K562 (cell line): Measurements from ENCODE around the gene COL4A4. TPM values are rescaled to one million over a fixed set of nuclear protein-coding genes. Genes with fewer than 3 reads are reported as not detected.

Experiments
- ATAC-seq: fragments of 200-7000 bp; cut with Tn5 transposase; 3 replicates; pipeline ENCODE4 v1.9.1; 2020; ENCODE audit warnings: moderate library complexity
- BruUV-seq: library from RNA; stranded (reverse); fragments of 400-500 nt; replicated peaks from 2 replicates; lab custom pipeline; 2021; lab: Mats Ljungman, UMichigan
- CTCF ChIA-PET: fragments of 300-600 bp; formaldehyde crosslinking; extraction: SDS; loops from one replicate; lab custom pipeline; 2021; ENCODE audit warnings: low intra/inter-chr PET ratio; lab: Yijun Ruan, JAX
- POLR2A ChIA-PET: fragments of 300-600, 350-650 bp; sonication (Branson Sonifier 250); formaldehyde crosslinking; extraction: SDS; loops from one replicate; lab custom pipeline; 2021; ENCODE audit warnings: antibody characterized with exemption, inconsistent platforms; lab: Yijun Ruan, JAX
- DNase-seq, 4 experiments: peaks; one replicate each; pipeline versions ENCODE4 v3.0.0 to v3.0.0-alpha.2; 2011 to 2018; ENCODE audit warnings: low spot score in 3 of 4, mixed read lengths in 3 of 4; ENCODE audit errors: extremely low read depth in 1 of 4
- FAIRE-seq: peaks from 2 replicates; lab custom pipeline; 2011; peaks lifted over from hg19 to GRCh38; lab: Jason Lieb, UNC
- H2AFZ ChIP-seq: 2 replicates; pipeline ENCODE4 v1.6.0; 2011; ENCODE audit warnings: low read depth, low read length, control low read depth, inconsistent platforms
- H3K27ac ChIP-seq: fragments of 200-600 bp; 3 replicates; pipeline ENCODE4 v1.8.0; 2011; ENCODE audit warnings: low read depth, mild to moderate bottlenecking, control low read depth, inconsistent platforms, low read length, moderate library complexity, mixed read lengths; ENCODE audit errors: extremely low read depth
- H3K27me3 ChIP-seq, 2 experiments: fragments of 300-600 bp in 1 of 2; 2 replicates in 1 of 2; 3 replicates in 1 of 2; pipeline versions ENCODE4 v1.6.0 to v1.8.0; 2011; ENCODE audit warnings: inconsistent platforms in 2 of 2, low read length in 2 of 2, mild to moderate bottlenecking in 1 of 2, mixed read lengths in 1 of 2, moderate library complexity in 1 of 2; ENCODE audit not compliant: control insufficient read depth in 2 of 2, insufficient read depth in 2 of 2
- H3K36me3 ChIP-seq: fragments of 300-600 bp; 3 replicates; pipeline ENCODE4 v1.8.0; 2011; ENCODE audit warnings: mild to moderate bottlenecking, low read length, inconsistent platforms; ENCODE audit not compliant: control insufficient read depth, insufficient read depth
- H3K4me1 ChIP-seq, 2 experiments: fragments of 200-600 bp in 1 of 2; replicated peaks in 1 of 2; 2 replicates in 1 of 2; 3 replicates in 1 of 2; pipeline versions ENCODE4 v1.5.1 to v1.8.0; 2011; ENCODE audit warnings: inconsistent platforms in 2 of 2, low read length in 2 of 2, mild to moderate bottlenecking in 1 of 2, mixed read lengths in 1 of 2, moderate library complexity in 1 of 2; ENCODE audit not compliant: control insufficient read depth in 2 of 2, insufficient read depth in 2 of 2
- H3K4me2 ChIP-seq: 2 replicates; pipeline ENCODE4 v1.6.1; 2011; ENCODE audit warnings: low read length, control low read depth, inconsistent platforms, mixed read lengths; ENCODE audit not compliant: insufficient read depth
- H3K4me3 ChIP-seq: fragments of 200-600 bp; sonication (generic), shearing (Covaris generic); 2 replicates; pipeline ENCODE4 v1.5.1; 2016; ENCODE audit warnings: control low read depth, inconsistent platforms
- H3K79me2 ChIP-seq: fragments of 200-600 bp; 3 replicates; pipeline ENCODE4 v1.8.0; 2011; ENCODE audit warnings: low read length, inconsistent platforms; ENCODE audit not compliant: control insufficient read depth, insufficient read depth
- H3K9ac ChIP-seq, 2 experiments: 2 replicates each; pipeline versions ENCODE4 v1.6.0 to v1.6.1; 2011; ENCODE audit warnings: low read depth in 2 of 2, low read length in 2 of 2, control low read depth in 1 of 2, inconsistent platforms in 1 of 2, mild to moderate bottlenecking in 1 of 2, mixed read lengths in 1 of 2; ENCODE audit not compliant: insufficient read depth in 1 of 2
- H3K9me1 ChIP-seq: one replicate; pipeline ENCODE4 v1.6.0; 2011; ENCODE audit warnings: inconsistent platforms, mild to moderate bottlenecking, low read length, moderate library complexity; ENCODE audit not compliant: control insufficient read depth, insufficient read depth
- H3K9me3 ChIP-seq: replicated peaks from 2 replicates; pipeline ENCODE4 v1.5.1; 2011; ENCODE audit warnings: low read depth, low read length, inconsistent platforms; ENCODE audit not compliant: control insufficient read depth, insufficient read depth
- H4K20me1 ChIP-seq: replicated peaks from 2 replicates; pipeline ENCODE4 v1.6.1; 2011; ENCODE audit warnings: low read length, inconsistent platforms, mixed read lengths; ENCODE audit not compliant: control insufficient read depth, insufficient read depth
- C11orf30 ChIP-seq: fragments of 450-650 bp; IDR thresholded peaks from 2 replicates; pipeline ENCODE4 v1.6.1; 2016; ENCODE audit warnings: low read depth, mild to moderate bottlenecking
- CC2D1A ChIP-seq: fragments of 450-650 bp; IDR thresholded peaks from 2 replicates; pipeline ENCODE4 v1.6.1; 2017; ENCODE audit warnings: mild to moderate bottlenecking
- CTBP1 ChIP-seq: fragments of 450-650 bp; IDR thresholded peaks from 2 replicates; pipeline ENCODE4 v1.6.1; 2016; ENCODE audit warnings: borderline replicate concordance
- E2F8 ChIP-seq: fragments of 450-650 bp; IDR thresholded peaks from 2 replicates; pipeline ENCODE4 v1.7.1; 2018; ENCODE audit warnings: mild to moderate bottlenecking, low read depth; ENCODE audit not compliant: partially characterized antibody
- GTF3C2 ChIP-seq: IDR thresholded peaks from 3 replicates; pipeline ENCODE4 v1.6.1; 2011; ENCODE audit warnings: borderline replicate concordance, mild to moderate bottlenecking, moderate library complexity; ENCODE audit not compliant: insufficient read length; ENCODE audit errors: extremely low read depth
- HNRNPL ChIP-seq: fragments of 200-400 bp; formaldehyde crosslinking; IDR thresholded peaks from 2 replicates; pipeline ENCODE4 v1.6.1; 2017; ENCODE audit warnings: low read depth, mild to moderate bottlenecking, low read length
- HSF4 ChIP-seq: fragments of 250-450 bp; sonication (Bioruptor Pico); IDR thresholded peaks from 2 replicates; pipeline ENCODE4 v2.1.2; 2022; ENCODE audit warnings: mild to moderate bottlenecking, moderate library complexity, borderline replicate concordance
- KLF6 ChIP-seq: fragments of 250-450 bp; sonication (Bioruptor Pico); IDR thresholded peaks from 2 replicates; pipeline ENCODE4 v1.4.0; 2020; ENCODE audit warnings: mild to moderate bottlenecking, moderate library complexity, borderline replicate concordance
- MXI1 ChIP-seq: IDR thresholded peaks from 2 replicates; pipeline ENCODE4 v1.6.1; 2011; ENCODE audit warnings: low read depth, mild to moderate bottlenecking, improper control_type of control experiment, low read length
- NCOR1 ChIP-seq: fragments of 450-650 bp; IDR thresholded peaks from 2 replicates; pipeline ENCODE4 v1.6.1; 2016; ENCODE audit warnings: mild to moderate bottlenecking, moderate library complexity
- PCBP1 ChIP-seq: fragments of 200-400 bp; formaldehyde crosslinking; IDR thresholded peaks from 2 replicates; pipeline ENCODE4 v1.6.1; 2018; ENCODE audit warnings: mild to moderate bottlenecking, low read depth, low read length; ENCODE audit not compliant: poor library complexity, severe bottlenecking
- POLR3G ChIP-seq: IDR thresholded peaks from 2 replicates; pipeline ENCODE4 v1.6.1; 2011; ENCODE audit not compliant: insufficient read length, insufficient replicate concordance; ENCODE audit errors: extremely low read depth
- RFX7 ChIP-seq: fragments of 250-450 bp; sonication (Bioruptor Pico); IDR thresholded peaks from 2 replicates; pipeline ENCODE4 v1.5.1; 2021; ENCODE audit warnings: mild to moderate bottlenecking
- TRIM24 ChIP-seq, 2 experiments: fragments of 450-650 bp; IDR thresholded peaks; 2 replicates each; pipeline ENCODE4 v1.6.1; 2016
- ZFP36 ChIP-seq: fragments of 150-350 bp; IDR thresholded peaks from 2 replicates; pipeline ENCODE4 v1.6.1; 2018; ENCODE audit warnings: low read length, low read depth; ENCODE audit not compliant: partially characterized antibody
- ZNF23 ChIP-seq: fragments of 250-450 bp; sonication (Bioruptor Pico); IDR thresholded peaks from 2 replicates; pipeline ENCODE4 v1.4.0; 2020; ENCODE audit warnings: mild to moderate bottlenecking
- WGBS: fragments of 100-300 bp; shearing (Covaris generic); methylation state at CpG from one replicate; pipeline ENCODE4 v1.1.6; 2016; ENCODE audit warnings: low coverage, mixed read lengths; ENCODE audit not compliant: insufficient coverage; ENCODE audit errors: missing lambda C conversion rate; 5-methylcytosine and 5-hydroxymethylcytosine counted together
- in situ Hi-C: fragments of 300-500 bp; cut with MboI; formaldehyde crosslinking; loops from 4 replicates; pipeline ENCODE4 v1.15.0; 2018; ENCODE audit warnings: inconsistent platforms, mixed read lengths
- intact Hi-C: fragments of 100-400 bp; cut with micrococcal nuclease; formaldehyde crosslinking; loops from 2 replicates; pipeline ENCODE4 v1.14.2; 2022
- polyA plus RNA-seq, 8 experiments: library from polyadenylated mRNA; depleted of rRNA in 4 of 8; stranded (reverse) in 5 of 8; unstranded in 3 of 8; fragments of >200 nt; fragmentation: Nextera tagmentation in 2 of 8; fragmentation: Illumina TruSeq in 1 of 8; extraction: Ambion mirVana in 2 of 8; extraction: Trizol in 1 of 8; gene quantifications; 2 replicates each; pipeline versions ENCODE4 v1.2.1 to v1.2.3, GENCODE V29; 2011 to 2014; ENCODE audit warnings: inconsistent platforms in 1 of 8, missing spikeins in 1 of 8
- total RNA-seq, 7 experiments: library from RNA; depleted of rRNA in 6 of 7; stranded (reverse); fragments of >200 nt in 6 of 7; fragmentation: Illumina TruSeq in 2 of 7; extraction: Trizol in 2 of 7; gene quantifications; 2 replicates each; pipeline versions ENCODE4 v1.2.1 to v1.2.3, GENCODE V29; 2011 to 2021; ENCODE audit warnings: low replicate concordance in 1 of 7
- TF ChIP-seq, protein P1 (sequence below): fragments of 450-650 bp; conservative IDR thresholded peaks from 2 replicates; pipeline ENCODE4 v1.6.1; 2016; ENCODE audit warnings: missing genetic modification characterization, low read depth, mild to moderate bottlenecking, control low read depth, missing compliant biosample characterization

The COL4A4 gene
- total and polyA plus RNA-seq, 9 of the 15 experiments (the other 6 are each of a cell fraction or from before 2014, with no cell fraction given): under 0.01 to 0.01 TPM; not detected in 7

GRCh38 chr2:227022608-227023007 is 141.4 kb downstream of the COL4A4 start:
- no TSS peak for BruUV-seq
- TF ChIP-seq CTBP1 (no peak), E2F8 (no peak), ZFP36 (no peak), HSF4 (CRISPR knock-in tag) (no peak), RFX7 (CRISPR knock-in tag) (no peak), GTF3C2 (no peak), HNRNPL (no peak), POLR3G (no peak), KLF6 (no peak), TRIM24 (IDR thresholded peaks at IDR 0.05) (no peak), ZNF23 (CRISPR knock-in tag) (no peak), PCBP1 (no peak), C11orf30 (no peak), MXI1 (no peak), CC2D1A (no peak), NCOR1 (no peak)
- TF ChIP-seq, protein P1, sequence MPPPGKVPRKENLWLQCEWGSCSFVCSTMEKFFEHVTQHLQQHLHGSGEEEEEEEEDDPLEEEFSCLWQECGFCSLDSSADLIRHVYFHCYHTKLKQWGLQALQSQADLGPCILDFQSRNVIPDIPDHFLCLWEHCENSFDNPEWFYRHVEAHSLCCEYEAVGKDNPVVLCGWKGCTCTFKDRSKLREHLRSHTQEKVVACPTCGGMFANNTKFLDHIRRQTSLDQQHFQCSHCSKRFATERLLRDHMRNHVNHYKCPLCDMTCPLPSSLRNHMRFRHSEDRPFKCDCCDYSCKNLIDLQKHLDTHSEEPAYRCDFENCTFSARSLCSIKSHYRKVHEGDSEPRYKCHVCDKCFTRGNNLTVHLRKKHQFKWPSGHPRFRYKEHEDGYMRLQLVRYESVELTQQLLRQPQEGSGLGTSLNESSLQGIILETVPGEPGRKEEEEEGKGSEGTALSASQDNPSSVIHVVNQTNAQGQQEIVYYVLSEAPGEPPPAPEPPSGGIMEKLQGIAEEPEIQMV: no peak

More at GRCh38 chr2:227022608-227023007, 141.4 kb downstream of the COL4A4 start:
- DNase-seq (no peak), ATAC-seq (no peak), FAIRE-seq (no peak)
- POLR2A ChIA-PET: no interaction called here
- Histone ChIP-seq H3K4me1 (no peaks in the 10 kb centered on the region), H4K20me1 (no peaks in the 10 kb centered on the region), H3K9ac (no peak overlapping the region), H3K9me3 (no peaks in the 10 kb centered on the region), H3K4me3 (no peak overlapping the region), H3K79me2 (no peaks in the 10 kb centered on the region), H3K9me1 (no peaks in the 10 kb centered on the region), H3K27me3 (no peaks in the 10 kb centered on the region; a peak in 1 of 5 replicates), H3K27ac (no peak overlapping the region), H3K4me2 (no peak overlapping the region), H2AFZ (no peak overlapping the region), H3K36me3 (no peaks in the 10 kb centered on the region)
- WGBS: 0% methylated on average over 2 of the region's 3 CpGs
- CTCF ChIA-PET: no interaction called here
- in situ Hi-C loops (no loop called here), intact Hi-C loops (no loop called here)
